Erythroblast (primary cell): ENCODE measurements around the gene NANOG.
"Not testable (repeated sequence)": the region's sequence is repeated elsewhere in the genome, so short reads cannot be mapped to it uniquely, and the experiment has no call there.

ENCODE experiments used
- GATA1 ChIP-seq: IDR thresholded peaks from 2 replicates; pipeline ENCODE4 v1.6.1; 2011; ENCODE audit warnings: low read depth, mild to moderate bottlenecking, control low read depth, low read length, moderate library complexity
- POLR2A ChIP-seq: IDR thresholded peaks from 2 replicates; pipeline ENCODE4 v1.6.1; 2011; ENCODE audit warnings: mild to moderate bottlenecking, low read length

GRCh38 chr12:7839226-7839625, 50.0 kb downstream of the NANOG start:
- not testable (repeated sequence) for TF ChIP-seq POLR2A, GATA1
